ENCODE data around the gene KANSL1. TPM values are rescaled to one million over a fixed set of nuclear protein-coding genes. Genes with fewer than 3 reads are reported as not detected.

KANSL1 gene
- total RNA-seq, 1 donor from 2014 or later: 129 TPM

- TF ChIP-seq, protein P1, sequence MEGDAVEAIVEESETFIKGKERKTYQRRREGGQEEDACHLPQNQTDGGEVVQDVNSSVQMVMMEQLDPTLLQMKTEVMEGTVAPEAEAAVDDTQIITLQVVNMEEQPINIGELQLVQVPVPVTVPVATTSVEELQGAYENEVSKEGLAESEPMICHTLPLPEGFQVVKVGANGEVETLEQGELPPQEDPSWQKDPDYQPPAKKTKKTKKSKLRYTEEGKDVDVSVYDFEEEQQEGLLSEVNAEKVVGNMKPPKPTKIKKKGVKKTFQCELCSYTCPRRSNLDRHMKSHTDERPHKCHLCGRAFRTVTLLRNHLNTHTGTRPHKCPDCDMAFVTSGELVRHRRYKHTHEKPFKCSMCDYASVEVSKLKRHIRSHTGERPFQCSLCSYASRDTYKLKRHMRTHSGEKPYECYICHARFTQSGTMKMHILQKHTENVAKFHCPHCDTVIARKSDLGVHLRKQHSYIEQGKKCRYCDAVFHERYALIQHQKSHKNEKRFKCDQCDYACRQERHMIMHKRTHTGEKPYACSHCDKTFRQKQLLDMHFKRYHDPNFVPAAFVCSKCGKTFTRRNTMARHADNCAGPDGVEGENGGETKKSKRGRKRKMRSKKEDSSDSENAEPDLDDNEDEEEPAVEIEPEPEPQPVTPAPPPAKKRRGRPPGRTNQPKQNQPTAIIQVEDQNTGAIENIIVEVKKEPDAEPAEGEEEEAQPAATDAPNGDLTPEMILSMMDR (conservative IDR thresholded peaks at IDR 0.05): no peak
- no peak for DNase-seq (ENCODE audit: extremely low spot score, unreplicated experiment)
- H3K27ac Mint-ChIP-seq: no peak overlapping the region
- no peaks in the 10 kb centered on the region for H3K9me3 Mint-ChIP-seq
- no peak overlapping the region for H3K4me3 Mint-ChIP-seq
- no peaks in the 10 kb centered on the region for H3K27me3 Mint-ChIP-seq
- peaks cover 38% of the 10 kb centered on the region for H3K36me3 Mint-ChIP-seq
- H3K4me1 Mint-ChIP-seq (ENCODE audit: unreplicated experiment): peaks cover 41% of the 10 kb centered on the region
These were observed 23.2 kb downstream of the KANSL1 start for GRCh38 chr17:46169913-46170638.

DNA sequence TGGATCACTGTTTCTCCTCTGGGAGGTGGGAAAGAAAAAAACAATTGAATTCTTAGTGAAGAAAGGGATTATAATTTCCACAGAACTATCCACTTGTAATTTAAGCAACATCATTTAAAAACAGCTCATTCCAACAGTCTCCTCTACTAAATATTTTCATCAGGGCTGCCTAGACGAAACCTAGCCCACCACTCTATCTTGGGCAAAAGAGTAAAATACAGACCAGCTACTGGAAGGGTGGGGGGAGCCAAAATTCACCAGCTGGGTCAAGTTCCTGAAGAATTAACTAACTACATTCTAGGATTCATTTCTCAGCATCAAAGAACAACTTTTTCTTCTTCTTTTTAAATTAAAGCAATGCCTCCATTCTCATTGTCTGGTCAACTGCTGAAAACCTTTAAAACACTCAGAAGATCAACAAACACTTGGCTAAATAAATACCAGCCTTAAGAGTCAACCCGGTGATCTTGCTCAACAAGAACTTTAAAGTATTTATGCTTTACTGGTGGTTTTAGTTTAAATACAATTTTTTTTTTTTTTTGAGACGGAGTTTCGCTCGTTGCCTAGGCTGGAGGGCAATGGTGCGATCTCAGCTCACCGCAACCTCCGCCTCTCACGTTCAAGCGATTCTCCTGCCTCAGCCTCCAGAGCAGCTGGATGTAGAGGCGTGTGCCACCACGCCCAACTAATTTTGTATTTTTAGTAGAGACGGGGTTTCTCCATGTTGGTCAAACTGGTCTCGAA, 25.2 kb downstream of the KANSL1 start:
- no peak overlapping the region for H3K4me3 Mint-ChIP-seq
- H3K9me3 Mint-ChIP-seq: peaks cover under 1% of the 10 kb centered on the region
- peak overlapping the region; percentile 29 for H3K27ac Mint-ChIP-seq
- DNase-seq (ENCODE audit: extremely low spot score, unreplicated experiment): no peak
- TF ChIP-seq, protein P1 (conservative IDR thresholded peaks at IDR 0.05): no peak
- peaks cover 49% of the 10 kb centered on the region for H3K4me1 Mint-ChIP-seq (ENCODE audit: unreplicated experiment)
- H3K36me3 Mint-ChIP-seq: peaks cover 51% of the 10 kb centered on the region
- no peaks in the 10 kb centered on the region for H3K27me3 Mint-ChIP-seq

GRCh38 chr17:46167267-46167666, 26.0 kb downstream of the KANSL1 start:
- Mint-ChIP-seq H3K4me1 (ENCODE audit: unreplicated experiment) (peaks cover 51% of the 10 kb centered on the region), H3K27ac (no peak overlapping the region), H3K36me3 (peaks cover 53% of the 10 kb centered on the region)

GRCh38 chr17:46166692-46167249, 26.5 kb downstream of the KANSL1 start:
- Mint-ChIP-seq H3K9me3 (peaks cover 8% of the 10 kb centered on the region), H3K4me1 (ENCODE audit: unreplicated experiment) (peaks cover 52% of the 10 kb centered on the region), H3K36me3 (peaks cover 55% of the 10 kb centered on the region), H3K27me3 (no peaks in the 10 kb centered on the region), H3K4me3 (no peak overlapping the region), H3K27ac (no peak overlapping the region)
- no peak for DNase-seq (ENCODE audit: extremely low spot score, unreplicated experiment)
- TF ChIP-seq, protein P1 (conservative IDR thresholded peaks at IDR 0.05): no peak

More at GRCh38 chr17:46167267-46167666, 26.0 kb downstream of the KANSL1 start:
- H3K4me3 Mint-ChIP-seq: no peak overlapping the region
- H3K9me3 Mint-ChIP-seq: peaks cover 8% of the 10 kb centered on the region
- no peaks in the 10 kb centered on the region for H3K27me3 Mint-ChIP-seq
- no peak for DNase-seq (ENCODE audit: extremely low spot score, unreplicated experiment)
- TF ChIP-seq, protein P1 (conservative IDR thresholded peaks at IDR 0.05): no peak

GRCh38 chr17:46163929-46164594, 29.2 kb downstream of the KANSL1 start:
- peaks cover 8% of the 10 kb centered on the region for H3K9me3 Mint-ChIP-seq
- TF ChIP-seq, protein P1 (conservative IDR thresholded peaks at IDR 0.05): no peak
- no peak for DNase-seq (ENCODE audit: extremely low spot score, unreplicated experiment)
- peak overlapping the region; percentile 21 for H3K27ac Mint-ChIP-seq
- no peak overlapping the region for H3K4me3 Mint-ChIP-seq
- peaks cover 42% of the 10 kb centered on the region for H3K36me3 Mint-ChIP-seq
- H3K4me1 Mint-ChIP-seq (ENCODE audit: unreplicated experiment): peaks cover 56% of the 10 kb centered on the region
- no peaks in the 10 kb centered on the region for H3K27me3 Mint-ChIP-seq
